K562 (cell line): ENCODE results near the gene THOC5. TPM values are rescaled to one million over a fixed set of nuclear protein-coding genes. Genes with fewer than 3 reads are reported as not detected.

Experiments used
- CREM ChIP-seq: IDR thresholded peaks from 2 replicates; pipeline ENCODE4 v1.6.1; 2014; ENCODE audit warnings: antibody characterized with exemption, low read depth
- MAZ ChIP-seq, 2 experiments: fragments of 450-650 bp in 1 of 2; sonication (generic) in 1 of 2; formaldehyde crosslinking; IDR thresholded peaks in 1 of 2; conservative IDR thresholded peaks in 1 of 2; 2 replicates each; pipeline versions ENCODE4 v1.4.0 to v1.5.0; 2020; ENCODE audit warnings: mild to moderate bottlenecking in 1 of 2, missing genetic modification reagents in 1 of 2
- RCOR1 ChIP-seq, 2 experiments: IDR thresholded peaks; 2 replicates each; pipeline ENCODE4 v1.6.1; 2012; ENCODE audit warnings: low read depth in 2 of 2, low read length in 2 of 2, borderline replicate concordance in 1 of 2, improper control_type of control experiment in 1 of 2
- RUNX1 ChIP-seq: sonication (generic); IDR thresholded peaks from 2 replicates; pipeline ENCODE4 v1.6.1; 2016; ENCODE audit warnings: antibody characterized with exemption, low read depth
- ZNF253 ChIP-seq: fragments of 250-450 bp; sonication (Bioruptor Pico); conservative IDR thresholded peaks from 2 replicates; pipeline ENCODE4 v1.6.1; 2021; ENCODE audit warnings: mild to moderate bottlenecking
- ZNF766 ChIP-seq: fragments of 200-800 bp; sonication (Bioruptor generic); conservative IDR thresholded peaks from 2 replicates; pipeline ENCODE4 v1.6.1; 2016; ENCODE audit warnings: missing genetic modification characterization, missing compliant biosample characterization
- polyA plus RNA-seq, 8 experiments: library from polyadenylated mRNA; depleted of rRNA in 4 of 8; stranded (reverse) in 5 of 8; unstranded in 3 of 8; fragments of >200 nt; fragmentation: Nextera tagmentation in 2 of 8; fragmentation: Illumina TruSeq in 1 of 8; extraction: Ambion mirVana in 2 of 8; extraction: Trizol in 1 of 8; gene quantifications; 2 replicates each; pipeline versions ENCODE4 v1.2.1 to v1.2.3, GENCODE V29; 2011 to 2014; ENCODE audit warnings: inconsistent platforms in 1 of 8, missing spikeins in 1 of 8
- total RNA-seq, 7 experiments: library from RNA; depleted of rRNA in 6 of 7; stranded (reverse); fragments of >200 nt in 6 of 7; fragmentation: Illumina TruSeq in 2 of 7; extraction: Trizol in 2 of 7; gene quantifications; 2 replicates each; pipeline versions ENCODE4 v1.2.1 to v1.2.3, GENCODE V29; 2011 to 2021; ENCODE audit warnings: low replicate concordance in 1 of 7
- TF ChIP-seq, protein P1 (sequence below): sonication (generic); formaldehyde crosslinking; IDR thresholded peaks from 2 replicates; pipeline ENCODE4 v1.8.0; 2022; ENCODE audit warnings: mild to moderate bottlenecking, missing genetic modification reagents, borderline replicate concordance
- TF ChIP-seq, protein P2 (sequence below), 3 experiments: fragments of 200-800 bp in 1 of 3; fragments of 250-450 bp in 1 of 3; fragments of 450-650 bp in 1 of 3; sonication (Bioruptor Pico) in 1 of 3; sonication (Bioruptor generic) in 1 of 3; formaldehyde crosslinking in 1 of 3; IDR thresholded peaks; 2 replicates each; pipeline versions ENCODE4 v1.6.1 to v1.8.0; 2016 to 2022; ENCODE audit warnings: mild to moderate bottlenecking in 2 of 3, missing genetic modification characterization in 2 of 3, missing compliant biosample characterization in 1 of 3, moderate library complexity in 1 of 3
- TF ChIP-seq, protein P3 (sequence below): fragments of 150-350 bp; IDR thresholded peaks from 2 replicates; pipeline ENCODE4 v1.6.1; 2014; ENCODE audit warnings: low read depth, mild to moderate bottlenecking, low read length, borderline replicate concordance
- TF ChIP-seq, protein P4 (sequence below): sonication (generic); formaldehyde crosslinking; IDR thresholded peaks from 2 replicates; pipeline ENCODE4 v1.8.0; 2022; ENCODE audit warnings: mild to moderate bottlenecking, missing genetic modification reagents
- TF ChIP-seq, protein P5 (sequence below): fragments of 250-450 bp; sonication (Bioruptor Pico); IDR thresholded peaks from 2 replicates; pipeline ENCODE4 v1.5.0; 2020; ENCODE audit warnings: mild to moderate bottlenecking, borderline replicate concordance

THOC5 gene
- total and polyA plus RNA-seq, 9 of the 15 experiments (the other 6 are each of a cell fraction or from before 2014, with no cell fraction given), result 45.3 to 96.5 (median 51.4) TPM

DNA sequence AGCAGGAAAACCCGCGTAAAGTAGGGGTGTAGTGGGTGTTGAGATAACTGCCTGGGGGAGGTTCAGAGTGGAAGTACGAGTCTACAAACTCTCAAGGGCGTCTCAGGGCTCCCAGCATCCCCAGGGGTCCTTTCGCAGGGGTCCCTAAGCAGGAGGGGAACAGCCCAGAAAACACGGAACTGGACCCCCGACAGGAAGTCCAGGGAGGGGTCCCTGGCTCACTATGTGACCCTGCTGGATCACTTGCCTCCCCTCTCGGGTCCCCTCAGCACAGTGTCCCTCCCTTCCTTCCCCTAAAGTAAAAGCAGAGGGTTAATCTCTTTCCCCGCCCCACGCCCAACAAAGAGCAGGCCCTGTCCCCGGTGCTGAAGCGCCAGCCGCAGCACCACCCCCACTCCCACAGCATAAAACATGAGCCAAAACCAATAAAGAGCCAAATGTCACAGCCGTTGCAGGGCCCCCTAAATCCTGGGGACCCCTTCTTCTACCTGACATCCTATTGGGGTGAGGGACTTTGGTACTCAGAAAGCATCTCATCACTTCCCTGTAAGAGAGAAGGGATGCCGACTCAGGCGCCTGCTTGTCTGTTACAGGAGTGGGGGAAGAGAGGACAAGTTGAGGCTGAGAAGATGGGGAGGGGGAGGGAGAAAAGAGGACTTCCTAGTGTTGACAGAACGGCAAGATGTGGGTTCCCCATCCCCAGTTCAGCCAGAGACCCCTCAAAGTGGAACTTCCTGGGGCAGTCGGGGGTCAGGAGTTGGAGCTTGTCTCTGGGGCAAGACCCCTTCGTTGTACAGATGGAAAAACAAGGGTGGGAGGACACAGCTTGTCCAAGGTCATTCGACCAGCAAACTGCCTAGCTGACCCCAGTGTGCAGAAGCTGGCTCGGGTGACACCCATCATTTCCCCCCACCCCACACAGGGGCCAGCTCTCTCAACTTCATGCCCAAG is 75.0 kb downstream of the THOC5 start (continued):
- TF ChIP-seq, protein P1, sequence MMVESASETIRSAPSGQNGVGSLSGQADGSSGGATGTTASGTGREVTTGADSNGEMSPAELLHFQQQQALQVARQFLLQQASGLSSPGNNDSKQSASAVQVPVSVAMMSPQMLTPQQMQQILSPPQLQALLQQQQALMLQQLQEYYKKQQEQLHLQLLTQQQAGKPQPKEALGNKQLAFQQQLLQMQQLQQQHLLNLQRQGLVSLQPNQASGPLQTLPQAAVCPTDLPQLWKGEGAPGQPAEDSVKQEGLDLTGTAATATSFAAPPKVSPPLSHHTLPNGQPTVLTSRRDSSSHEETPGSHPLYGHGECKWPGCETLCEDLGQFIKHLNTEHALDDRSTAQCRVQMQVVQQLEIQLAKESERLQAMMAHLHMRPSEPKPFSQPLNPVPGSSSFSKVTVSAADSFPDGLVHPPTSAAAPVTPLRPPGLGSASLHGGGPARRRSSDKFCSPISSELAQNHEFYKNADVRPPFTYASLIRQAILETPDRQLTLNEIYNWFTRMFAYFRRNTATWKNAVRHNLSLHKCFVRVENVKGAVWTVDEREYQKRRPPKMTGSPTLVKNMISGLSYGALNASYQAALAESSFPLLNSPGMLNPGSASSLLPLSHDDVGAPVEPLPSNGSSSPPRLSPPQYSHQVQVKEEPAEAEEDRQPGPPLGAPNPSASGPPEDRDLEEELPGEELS (CRISPR knock-in tag), result 0 out of 2 replicates have a peak, but pooled peaks have one; percentile 16
- TF ChIP-seq, protein P2, sequence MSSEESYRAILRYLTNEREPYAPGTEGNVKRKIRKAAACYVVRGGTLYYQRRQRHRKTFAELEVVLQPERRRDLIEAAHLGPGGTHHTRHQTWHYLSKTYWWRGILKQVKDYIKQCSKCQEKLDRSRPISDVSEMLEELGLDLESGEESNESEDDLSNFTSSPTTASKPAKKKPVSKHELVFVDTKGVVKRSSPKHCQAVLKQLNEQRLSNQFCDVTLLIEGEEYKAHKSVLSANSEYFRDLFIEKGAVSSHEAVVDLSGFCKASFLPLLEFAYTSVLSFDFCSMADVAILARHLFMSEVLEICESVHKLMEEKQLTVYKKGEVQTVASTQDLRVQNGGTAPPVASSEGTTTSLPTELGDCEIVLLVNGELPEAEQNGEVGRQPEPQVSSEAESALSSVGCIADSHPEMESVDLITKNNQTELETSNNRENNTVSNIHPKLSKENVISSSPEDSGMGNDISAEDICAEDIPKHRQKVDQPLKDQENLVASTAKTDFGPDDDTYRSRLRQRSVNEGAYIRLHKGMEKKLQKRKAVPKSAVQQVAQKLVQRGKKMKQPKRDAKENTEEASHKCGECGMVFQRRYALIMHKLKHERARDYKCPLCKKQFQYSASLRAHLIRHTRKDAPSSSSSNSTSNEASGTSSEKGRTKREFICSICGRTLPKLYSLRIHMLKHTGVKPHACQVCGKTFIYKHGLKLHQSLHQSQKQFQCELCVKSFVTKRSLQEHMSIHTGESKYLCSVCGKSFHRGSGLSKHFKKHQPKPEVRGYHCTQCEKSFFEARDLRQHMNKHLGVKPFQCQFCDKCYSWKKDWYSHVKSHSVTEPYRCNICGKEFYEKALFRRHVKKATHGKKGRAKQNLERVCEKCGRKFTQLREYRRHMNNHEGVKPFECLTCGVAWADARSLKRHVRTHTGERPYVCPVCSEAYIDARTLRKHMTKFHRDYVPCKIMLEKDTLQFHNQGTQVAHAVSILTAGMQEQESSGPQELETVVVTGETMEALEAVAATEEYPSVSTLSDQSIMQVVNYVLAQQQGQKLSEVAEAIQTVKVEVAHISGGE (CRISPR knock-in tag; IDR thresholded peaks at IDR 0.05), result no peak
- peak in 1 of 2 experiments; percentile 52; a peak in 2 of 4 replicates for TF ChIP-seq MAZ (CRISPR knock-in tag; conservative IDR thresholded peaks at IDR 0.05 in 1 of 2, IDR thresholded peaks at IDR 0.05 in 1 of 2)
- TF ChIP-seq, protein P3, sequence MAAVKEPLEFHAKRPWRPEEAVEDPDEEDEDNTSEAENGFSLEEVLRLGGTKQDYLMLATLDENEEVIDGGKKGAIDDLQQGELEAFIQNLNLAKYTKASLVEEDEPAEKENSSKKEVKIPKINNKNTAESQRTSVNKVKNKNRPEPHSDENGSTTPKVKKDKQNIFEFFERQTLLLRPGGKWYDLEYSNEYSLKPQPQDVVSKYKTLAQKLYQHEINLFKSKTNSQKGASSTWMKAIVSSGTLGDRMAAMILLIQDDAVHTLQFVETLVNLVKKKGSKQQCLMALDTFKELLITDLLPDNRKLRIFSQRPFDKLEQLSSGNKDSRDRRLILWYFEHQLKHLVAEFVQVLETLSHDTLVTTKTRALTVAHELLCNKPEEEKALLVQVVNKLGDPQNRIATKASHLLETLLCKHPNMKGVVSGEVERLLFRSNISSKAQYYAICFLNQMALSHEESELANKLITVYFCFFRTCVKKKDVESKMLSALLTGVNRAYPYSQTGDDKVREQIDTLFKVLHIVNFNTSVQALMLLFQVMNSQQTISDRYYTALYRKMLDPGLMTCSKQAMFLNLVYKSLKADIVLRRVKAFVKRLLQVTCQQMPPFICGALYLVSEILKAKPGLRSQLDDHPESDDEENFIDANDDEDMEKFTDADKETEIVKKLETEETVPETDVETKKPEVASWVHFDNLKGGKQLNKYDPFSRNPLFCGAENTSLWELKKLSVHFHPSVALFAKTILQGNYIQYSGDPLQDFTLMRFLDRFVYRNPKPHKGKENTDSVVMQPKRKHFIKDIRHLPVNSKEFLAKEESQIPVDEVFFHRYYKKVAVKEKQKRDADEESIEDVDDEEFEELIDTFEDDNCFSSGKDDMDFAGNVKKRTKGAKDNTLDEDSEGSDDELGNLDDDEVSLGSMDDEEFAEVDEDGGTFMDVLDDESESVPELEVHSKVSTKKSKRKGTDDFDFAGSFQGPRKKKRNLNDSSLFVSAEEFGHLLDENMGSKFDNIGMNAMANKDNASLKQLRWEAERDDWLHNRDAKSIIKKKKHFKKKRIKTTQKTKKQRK, result no peak
- TF ChIP-seq CREM, result 0 out of 2 replicates have a peak, but pooled peaks have one; percentile 8
- TF ChIP-seq RCOR1 (IDR thresholded peaks at IDR 0.05; ENCODE audit: borderline replicate concordance in 1 of 2, low read depth in 2 of 2, low read length in 2 of 2), result peak in 1 of 2 experiments; percentile 63; a peak in 1 of 4 replicates
- TF ChIP-seq ZNF766 (CRISPR knock-in tag), result peak; percentile 75
- no peak for TF ChIP-seq ZNF253 (CRISPR knock-in tag)
- TF ChIP-seq RUNX1, result no peak
- TF ChIP-seq, protein P4, sequence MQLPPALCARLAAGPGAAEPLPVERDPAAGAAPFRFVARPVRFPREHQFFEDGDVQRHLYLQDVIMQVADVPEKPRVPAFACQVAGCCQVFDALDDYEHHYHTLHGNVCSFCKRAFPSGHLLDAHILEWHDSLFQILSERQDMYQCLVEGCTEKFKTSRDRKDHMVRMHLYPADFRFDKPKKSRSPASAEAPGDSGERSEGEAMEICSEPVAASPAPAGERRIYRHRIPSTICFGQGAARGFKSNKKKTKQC, result peak; percentile 86
- TF ChIP-seq, protein P5, sequence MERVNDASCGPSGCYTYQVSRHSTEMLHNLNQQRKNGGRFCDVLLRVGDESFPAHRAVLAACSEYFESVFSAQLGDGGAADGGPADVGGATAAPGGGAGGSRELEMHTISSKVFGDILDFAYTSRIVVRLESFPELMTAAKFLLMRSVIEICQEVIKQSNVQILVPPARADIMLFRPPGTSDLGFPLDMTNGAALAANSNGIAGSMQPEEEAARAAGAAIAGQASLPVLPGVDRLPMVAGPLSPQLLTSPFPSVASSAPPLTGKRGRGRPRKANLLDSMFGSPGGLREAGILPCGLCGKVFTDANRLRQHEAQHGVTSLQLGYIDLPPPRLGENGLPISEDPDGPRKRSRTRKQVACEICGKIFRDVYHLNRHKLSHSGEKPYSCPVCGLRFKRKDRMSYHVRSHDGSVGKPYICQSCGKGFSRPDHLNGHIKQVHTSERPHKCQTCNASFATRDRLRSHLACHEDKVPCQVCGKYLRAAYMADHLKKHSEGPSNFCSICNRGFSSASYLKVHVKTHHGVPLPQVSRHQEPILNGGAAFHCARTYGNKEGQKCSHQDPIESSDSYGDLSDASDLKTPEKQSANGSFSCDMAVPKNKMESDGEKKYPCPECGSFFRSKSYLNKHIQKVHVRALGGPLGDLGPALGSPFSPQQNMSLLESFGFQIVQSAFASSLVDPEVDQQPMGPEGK (CRISPR knock-in tag), result no peak
- TF ChIP-seq, all 486 proteins: peak for 24
